Activated CD8-positive, alpha-beta T cell treated with anti-CD3 and anti-CD28 coated beads for 36 hours (primary cell): ENCODE results near the gene CHST3. TPM values are rescaled to one million over a fixed set of nuclear protein-coding genes. Genes with fewer than 3 reads are reported as not detected.

Experiments
- ATAC-seq: fragments of 200-7000 bp; cut with Tn5 transposase; one replicate; pipeline ENCODE4 v1.10.0; 2021; ENCODE audit warnings: mild to moderate bottlenecking, moderate library complexity
- CTCF ChIA-PET: fragments of 350-600 bp; sonication (Branson Sonifier 250); formaldehyde crosslinking; loops from one replicate; lab custom pipeline; 2021; ENCODE audit warnings: antibody characterized with exemption; lab: Charles Lee
- POLR2A ChIA-PET: fragments of 350-600 bp; sonication (Branson Sonifier 250); formaldehyde crosslinking; loops from one replicate; lab custom pipeline; 2021; ENCODE audit warnings: antibody characterized with exemption; lab: Charles Lee
- DNase-seq: peaks from one replicate; pipeline ENCODE4 v3.0.0-alpha.2; 2020
- H3K27ac Mint-ChIP-seq: one replicate; pipeline ENCODE4 v1.8.0; 2021; ENCODE audit warnings: mild to moderate bottlenecking, mixed read lengths
- H3K27me3 Mint-ChIP-seq: one replicate; pipeline ENCODE4 v1.8.0; 2021; ENCODE audit warnings: mixed read lengths
- H3K36me3 Mint-ChIP-seq: one replicate; pipeline ENCODE4 v1.8.0; 2021; ENCODE audit warnings: low read depth, mixed read lengths
- H3K4me1 Mint-ChIP-seq: one replicate; pipeline ENCODE4 v1.8.0; 2021; ENCODE audit warnings: low read depth, mixed read lengths
- H3K4me3 Mint-ChIP-seq: one replicate; pipeline ENCODE4 v1.8.0; 2021; ENCODE audit warnings: mild to moderate bottlenecking, moderate library complexity, mixed read lengths
- H3K9me3 Mint-ChIP-seq: one replicate; pipeline ENCODE4 v1.8.0; 2021; ENCODE audit warnings: mixed read lengths
- intact Hi-C: fragments of 100-400 bp; cut with micrococcal nuclease; formaldehyde crosslinking; loops from one replicate; pipeline ENCODE4 v1.10.0; 2022
- total RNA-seq, 2 experiments: library from RNA; stranded (reverse); gene quantifications; one replicate each; pipeline ENCODE4 v1.2.3, GENCODE V29; 2021
- TF ChIP-seq, protein P1 (sequence below): fragments of 200-600 bp; IDR thresholded peaks from one replicate; pipeline ENCODE4 v1.8.0; 2022; ENCODE audit warnings: antibody characterized with exemption, mild to moderate bottlenecking

Gene CHST3
- total RNA-seq, 2 experiments from 2014 or later, result 0.20 to 0.36 TPM

DNA sequence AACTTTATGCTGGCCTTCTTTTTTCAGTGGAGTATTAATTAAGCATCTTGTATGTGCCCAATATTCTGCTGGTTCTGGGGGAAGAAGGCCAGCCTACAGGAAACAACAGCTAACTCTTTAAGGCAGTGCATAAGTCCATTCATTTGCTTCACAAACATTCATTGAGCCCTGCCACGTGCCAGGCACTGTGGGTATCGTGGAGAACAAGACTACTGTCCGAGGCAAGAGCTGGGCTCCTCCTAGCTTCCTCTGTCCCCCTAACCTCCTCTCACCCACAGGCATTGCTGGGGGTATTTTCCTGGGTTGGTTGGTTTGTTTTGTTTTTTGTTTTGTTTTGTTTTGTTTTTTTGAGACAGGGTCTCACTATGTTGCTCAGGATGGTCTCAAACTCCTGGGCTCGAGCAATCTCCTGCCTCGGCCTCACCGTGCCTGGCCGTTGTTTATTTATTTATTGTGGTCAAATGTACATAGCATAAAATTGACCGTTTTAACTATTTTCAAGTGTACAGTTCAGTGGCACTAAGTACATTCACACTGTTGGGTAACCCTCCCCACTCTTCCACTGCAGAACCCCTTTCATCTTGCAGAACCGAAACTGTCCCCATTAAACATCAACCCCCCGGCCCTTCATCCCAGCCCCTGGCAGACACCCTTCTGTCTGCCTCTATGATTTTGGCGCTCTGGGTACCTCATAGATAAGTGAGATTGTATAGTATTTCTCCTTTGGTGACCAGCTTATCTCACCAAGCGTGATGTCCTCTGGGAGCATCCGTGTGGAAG is 32.6 kb downstream of the CHST3 start:
- DNase-seq (no peak), ATAC-seq (no peak)
- Mint-ChIP-seq H3K27me3 (no peaks in the 10 kb centered on the region), H3K9me3 (no peaks in the 10 kb centered on the region), H3K4me3 (no peak overlapping the region), H3K27ac (no peak overlapping the region), H3K4me1 (no peaks in the 10 kb centered on the region), H3K36me3 (no peaks in the 10 kb centered on the region)
- intact Hi-C loops, result no loop called here
- POLR2A ChIA-PET, result no interaction called here
- TF ChIP-seq, protein P1, sequence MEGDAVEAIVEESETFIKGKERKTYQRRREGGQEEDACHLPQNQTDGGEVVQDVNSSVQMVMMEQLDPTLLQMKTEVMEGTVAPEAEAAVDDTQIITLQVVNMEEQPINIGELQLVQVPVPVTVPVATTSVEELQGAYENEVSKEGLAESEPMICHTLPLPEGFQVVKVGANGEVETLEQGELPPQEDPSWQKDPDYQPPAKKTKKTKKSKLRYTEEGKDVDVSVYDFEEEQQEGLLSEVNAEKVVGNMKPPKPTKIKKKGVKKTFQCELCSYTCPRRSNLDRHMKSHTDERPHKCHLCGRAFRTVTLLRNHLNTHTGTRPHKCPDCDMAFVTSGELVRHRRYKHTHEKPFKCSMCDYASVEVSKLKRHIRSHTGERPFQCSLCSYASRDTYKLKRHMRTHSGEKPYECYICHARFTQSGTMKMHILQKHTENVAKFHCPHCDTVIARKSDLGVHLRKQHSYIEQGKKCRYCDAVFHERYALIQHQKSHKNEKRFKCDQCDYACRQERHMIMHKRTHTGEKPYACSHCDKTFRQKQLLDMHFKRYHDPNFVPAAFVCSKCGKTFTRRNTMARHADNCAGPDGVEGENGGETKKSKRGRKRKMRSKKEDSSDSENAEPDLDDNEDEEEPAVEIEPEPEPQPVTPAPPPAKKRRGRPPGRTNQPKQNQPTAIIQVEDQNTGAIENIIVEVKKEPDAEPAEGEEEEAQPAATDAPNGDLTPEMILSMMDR, result no peak
- CTCF ChIA-PET, result interaction anchor here (1.2 kb wide), 1 partner anchor 45 kb away, joined by 3 read pairs; no protein-coding TSS in a partner anchor

DNA sequence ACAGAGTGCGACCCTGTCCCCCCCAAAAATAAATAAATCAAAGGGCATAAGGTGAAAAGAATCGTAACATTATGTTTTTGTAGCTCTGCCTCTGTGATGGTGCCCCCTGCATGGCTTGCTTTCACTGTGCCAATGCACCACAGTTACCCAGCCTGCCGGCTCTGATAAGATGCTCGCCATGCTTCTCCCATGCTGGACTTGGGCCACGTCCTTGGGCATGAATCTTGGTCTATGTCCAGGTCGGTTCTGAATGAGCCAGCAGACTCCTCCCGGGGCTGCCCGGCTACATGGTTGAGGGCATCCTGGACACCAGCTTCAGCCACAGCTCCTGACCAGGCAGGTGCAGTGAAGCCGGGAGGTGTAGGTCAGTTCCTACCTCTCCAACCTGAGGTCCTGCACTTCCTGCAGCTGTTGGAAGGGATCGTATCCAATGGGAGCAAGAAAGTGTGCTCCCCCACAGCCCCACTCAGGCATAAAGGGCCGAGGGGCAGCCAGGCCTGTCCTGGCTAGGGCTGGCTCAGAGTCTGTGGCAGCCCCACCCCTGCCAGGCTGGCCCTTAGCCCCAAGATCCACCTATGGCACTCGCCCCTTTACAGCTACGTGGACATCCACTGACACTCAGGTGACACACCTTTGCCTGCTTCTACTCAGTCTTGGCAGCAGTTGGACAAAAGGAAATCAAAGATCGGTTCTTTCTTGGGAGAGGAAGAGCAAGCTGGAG is 34.1 kb downstream of the CHST3 start:
- ChIA-PET POLR2A (no interaction called here), CTCF (no interaction called here)
- no peaks in the 10 kb centered on the region for H3K4me1 Mint-ChIP-seq
- ATAC-seq (no peak), DNase-seq (no peak)
- H3K36me3 Mint-ChIP-seq, result no peaks in the 10 kb centered on the region
- H3K9me3 Mint-ChIP-seq, result no peaks in the 10 kb centered on the region
- no peaks in the 10 kb centered on the region for H3K27me3 Mint-ChIP-seq
- no peak overlapping the region for H3K27ac Mint-ChIP-seq
- H3K4me3 Mint-ChIP-seq, result no peak overlapping the region
- TF ChIP-seq, protein P1, result no peak
- intact Hi-C loops, result no loop called here

DNA sequence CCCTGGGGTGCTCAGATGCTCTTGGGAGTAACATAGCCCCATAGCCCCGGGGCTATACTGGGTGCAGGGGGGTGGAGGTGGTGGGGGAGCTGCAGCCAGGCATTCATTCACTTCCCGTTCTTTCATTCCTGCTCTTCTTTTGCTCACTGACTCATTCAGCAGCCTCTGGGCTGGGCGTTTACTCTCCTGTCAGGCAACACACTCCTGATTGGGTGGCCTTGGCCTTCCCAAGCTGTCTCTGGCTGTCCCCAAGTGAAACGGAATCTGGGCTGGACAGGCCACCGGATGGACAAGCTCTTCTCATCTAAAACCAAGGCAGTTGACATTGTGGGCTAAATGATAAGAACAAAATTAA is 34.6 kb downstream of the CHST3 start:
- H3K27me3 Mint-ChIP-seq, result no peaks in the 10 kb centered on the region

DNA sequence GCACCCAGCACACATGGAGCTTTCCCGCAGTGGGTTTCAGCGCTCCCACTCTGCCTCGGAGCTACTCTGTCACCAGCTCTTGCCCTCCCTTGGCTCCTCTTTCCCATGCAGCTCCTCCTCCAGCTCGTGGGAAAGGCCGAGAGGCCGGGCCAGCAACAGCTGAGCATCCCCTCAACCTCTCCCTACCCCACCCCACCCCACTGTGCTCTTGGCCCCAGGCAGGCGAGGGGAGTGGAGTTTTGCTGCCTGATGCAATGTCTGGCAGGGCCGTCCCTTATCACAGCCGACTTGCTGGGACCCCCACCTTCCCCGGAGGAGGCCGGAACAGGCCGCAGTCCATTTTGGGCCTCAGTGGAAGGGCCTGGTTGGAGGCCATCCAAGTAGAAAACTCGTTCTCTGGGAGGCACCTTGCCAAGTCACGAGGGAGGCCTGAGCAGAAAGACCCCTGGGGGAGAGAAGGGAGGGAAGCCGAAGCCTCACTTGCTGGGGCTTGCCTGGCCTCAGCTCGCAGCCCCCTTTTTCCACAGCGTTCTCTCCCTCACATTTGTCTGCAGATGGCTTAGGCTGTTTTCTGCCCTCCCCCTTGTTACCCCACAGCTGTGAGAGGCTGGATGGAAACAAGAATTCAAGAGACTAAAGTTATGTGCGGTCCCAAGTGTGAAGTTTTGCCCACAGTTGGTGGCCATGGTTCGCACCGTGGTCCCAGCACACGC is 35.3 kb downstream of the CHST3 start:
- Mint-ChIP-seq H3K27ac (no peak overlapping the region), H3K36me3 (no peaks in the 10 kb centered on the region), H3K4me3 (no peak overlapping the region), H3K4me1 (no peaks in the 10 kb centered on the region), H3K9me3 (no peaks in the 10 kb centered on the region), H3K27me3 (no peaks in the 10 kb centered on the region)
- ChIA-PET CTCF (interaction anchor here (1.3 kb wide), 1 partner anchor 103 kb away, joined by 3 read pairs; no protein-coding TSS in a partner anchor), POLR2A (interaction anchor here (1.0 kb wide), 1 partner anchor 33 kb away, joined by 3 read pairs; no protein-coding TSS in a partner anchor)
- ATAC-seq, result no peak
- DNase-seq, result no peak
- TF ChIP-seq, protein P1, result no peak
- intact Hi-C loops, result no loop called here

More for the DNA sequence above, 34.6 kb downstream of the CHST3 start:
- Mint-ChIP-seq H3K27ac (no peak overlapping the region), H3K4me3 (no peak overlapping the region), H3K9me3 (no peaks in the 10 kb centered on the region), H3K36me3 (no peaks in the 10 kb centered on the region), H3K4me1 (no peaks in the 10 kb centered on the region)
- POLR2A ChIA-PET, result no interaction called here
- DNase-seq (no peak), ATAC-seq (no peak)
- CTCF ChIA-PET, result no interaction called here
- intact Hi-C loops, result no loop called here
- TF ChIP-seq, protein P1, result no peak
